Measurements from ENCODE around the gene PSD2.

The PSD2 gene

GRCh38 chr5:139889410-139889809, 93.8 kb downstream of the PSD2 start:
- no peak for DNase-seq (ENCODE audit: low read depth in 2 of 2)

GRCh38 chr5:139893873-139894272, 98.3 kb downstream of the PSD2 start:
- TF ChIP-seq CTCF (IDR thresholded peaks at IDR 0.05; ENCODE audit: low read depth, low read length): no peak
- no peak for DNase-seq (ENCODE audit: low read depth in 2 of 2)
- no peak overlapping the region for H3K4me3 ChIP-seq (replicated peaks in 1 of 2; ENCODE audit: low read depth in 2 of 2, low read length in 2 of 2)

More at GRCh38 chr5:139889410-139889809, 93.8 kb downstream of the PSD2 start:
- no peak overlapping the region for H3K4me3 ChIP-seq (replicated peaks in 1 of 2; ENCODE audit: low read depth in 2 of 2, low read length in 2 of 2)
- no peak for TF ChIP-seq CTCF (IDR thresholded peaks at IDR 0.05; ENCODE audit: low read depth, low read length)
